ENCODE data around the gene IL16. TPM values are rescaled to one million over a fixed set of nuclear protein-coding genes. Genes with fewer than 3 reads are reported as not detected.

IL16 gene
- total and polyA plus RNA-seq, 4 experiments from 2014 or later = 190 to 400 (median 362) TPM

- Mint-ChIP-seq H3K27ac (no peak overlapping the region), H3K9me3 (peaks cover 0 to 15% (median 9%) of the 10 kb centered on the region in 8 donors), H3K4me1 (no peaks in the 10 kb centered on the region), H3K4me3 (no peak overlapping the region), H3K36me3 (no peaks in the 10 kb centered on the region), H3K27me3 (peaks cover 0 to 1% of the 10 kb centered on the region in 2 donors)
- Histone ChIP-seq H3K4me1 (ENCODE audit: insufficient read depth, low read length) (no peaks in the 10 kb centered on the region), H3K27ac (ENCODE audit: low read depth, low read length) (no peak overlapping the region), H3K4me3 (ENCODE audit: low read length in 2 of 2) (no peak overlapping the region), H3K27me3 (ENCODE audit: insufficient read depth, low read length) (no peaks in the 10 kb centered on the region), H3K9me3 (ENCODE audit: control insufficient read depth in 1 of 2, low read length in 2 of 2) (no peaks in the 10 kb centered on the region), H3K36me3 (ENCODE audit: insufficient read depth, low read length) (no peaks in the 10 kb centered on the region)
- DNase-seq = no peak
- POLR2A ChIA-PET (ENCODE audit: partially characterized antibody) = no interaction called here
- CTCF ChIA-PET (ENCODE audit: partially characterized antibody) = no interaction called here
- intact Hi-C loops (cut with micrococcal nuclease) = no loop called here
These were observed 38.8 kb downstream of the IL16 start for GRCh38 chr15:81235276-81236123.

- H3K36me3 ChIP-seq (ENCODE audit: insufficient read depth, low read length) = no peaks in the 10 kb centered on the region
- ChIA-PET CTCF (ENCODE audit: partially characterized antibody) (no interaction called here), POLR2A (ENCODE audit: partially characterized antibody) (no interaction called here)
- H3K27me3 Mint-ChIP-seq = peaks cover 0 to 1% of the 10 kb centered on the region in 2 donors
- no peak overlapping the region for H3K27ac Mint-ChIP-seq
- intact Hi-C loops (cut with micrococcal nuclease) = no loop called here
- no peaks in the 10 kb centered on the region for H3K4me1 ChIP-seq (ENCODE audit: insufficient read depth, low read length)
- no peak overlapping the region for H3K4me3 ChIP-seq (ENCODE audit: low read length in 2 of 2)
- no peak for DNase-seq
- H3K27me3 ChIP-seq (ENCODE audit: insufficient read depth, low read length) = no peaks in the 10 kb centered on the region
- H3K4me3 Mint-ChIP-seq = no peak overlapping the region
- H3K4me1 Mint-ChIP-seq = no peaks in the 10 kb centered on the region
- H3K9me3 ChIP-seq (ENCODE audit: control insufficient read depth in 1 of 2, low read length in 2 of 2) = no peaks in the 10 kb centered on the region
- H3K9me3 Mint-ChIP-seq = peaks cover 0 to 40% (median 22%) of the 10 kb centered on the region in 8 donors
- H3K27ac ChIP-seq (ENCODE audit: low read depth, low read length) = no peak overlapping the region
- peaks cover 5 to 7% of the 10 kb centered on the region in 2 donors for H3K36me3 Mint-ChIP-seq
These were observed 42.5 kb downstream of the IL16 start for GRCh38 chr15:81239190-81239589.

DNA sequence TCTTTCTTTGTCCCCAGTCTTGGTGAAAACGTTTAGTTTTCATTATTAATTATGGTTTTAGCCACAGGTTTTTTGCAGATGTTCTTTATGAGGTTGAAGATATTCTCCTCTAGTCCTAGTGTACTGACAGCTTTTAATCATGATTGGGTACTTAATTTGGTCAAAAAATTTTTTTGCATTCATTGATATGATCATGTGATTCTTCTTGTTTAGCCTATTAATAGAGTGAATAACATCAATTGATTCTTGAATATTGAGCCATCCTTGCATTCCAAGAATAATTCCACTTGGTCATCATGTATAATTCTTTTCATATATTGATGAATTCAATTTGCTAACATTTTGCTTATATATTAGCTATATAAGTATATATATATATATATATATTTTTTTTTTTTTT lies 46.1 kb downstream of the IL16 start:
- POLR2A ChIA-PET (ENCODE audit: partially characterized antibody) = no interaction called here
- H3K27ac Mint-ChIP-seq = no peak overlapping the region
- no peak overlapping the region for H3K4me3 ChIP-seq (ENCODE audit: low read length in 2 of 2)
- no peak for DNase-seq
- H3K4me3 Mint-ChIP-seq = no peak overlapping the region
- no peaks in the 10 kb centered on the region for H3K4me1 ChIP-seq (ENCODE audit: insufficient read depth, low read length)
- H3K36me3 Mint-ChIP-seq = peaks cover 5 to 8% of the 10 kb centered on the region in 2 donors
- CTCF ChIA-PET (ENCODE audit: partially characterized antibody) = interaction anchor here (2.6 kb wide), 1 partner anchor 23 kb away, joined by 12 read pairs; no protein-coding TSS in a partner anchor
- H3K27ac ChIP-seq (ENCODE audit: low read depth, low read length) = no peak overlapping the region
- H3K27me3 Mint-ChIP-seq = peaks cover 2 to 4% of the 10 kb centered on the region in 2 donors
- no peaks in the 10 kb centered on the region for H3K27me3 ChIP-seq (ENCODE audit: insufficient read depth, low read length)
- no peaks in the 10 kb centered on the region for H3K4me1 Mint-ChIP-seq
- no peaks in the 10 kb centered on the region for H3K36me3 ChIP-seq (ENCODE audit: insufficient read depth, low read length)
- peaks cover 0 to 64% (median 27%) of the 10 kb centered on the region in 8 donors for H3K9me3 Mint-ChIP-seq
- no peaks in the 10 kb centered on the region for H3K9me3 ChIP-seq (ENCODE audit: control insufficient read depth in 1 of 2, low read length in 2 of 2)
- intact Hi-C loops (cut with micrococcal nuclease) = no loop called here

GRCh38 chr15:81244306-81244705 lies 47.6 kb downstream of the IL16 start:
- H3K27me3 ChIP-seq (ENCODE audit: insufficient read depth, low read length) = no peaks in the 10 kb centered on the region
- no peak overlapping the region for H3K4me3 ChIP-seq (ENCODE audit: low read length in 2 of 2)
- intact Hi-C loops (cut with micrococcal nuclease) = no loop called here
- POLR2A ChIA-PET (ENCODE audit: partially characterized antibody) = no interaction called here
- H3K36me3 Mint-ChIP-seq = peaks cover 5 to 8% of the 10 kb centered on the region in 2 donors
- no peak for DNase-seq
- H3K27ac ChIP-seq (ENCODE audit: low read depth, low read length) = no peak overlapping the region
- H3K4me1 Mint-ChIP-seq = no peaks in the 10 kb centered on the region
- peaks cover 2 to 4% of the 10 kb centered on the region in 2 donors for H3K27me3 Mint-ChIP-seq
- H3K9me3 ChIP-seq (ENCODE audit: control insufficient read depth in 1 of 2, low read length in 2 of 2) = no peaks in the 10 kb centered on the region
- no peak overlapping the region for H3K4me3 Mint-ChIP-seq
- H3K36me3 ChIP-seq (ENCODE audit: insufficient read depth, low read length) = no peaks in the 10 kb centered on the region
- peaks cover 0 to 64% (median 27%) of the 10 kb centered on the region in 8 donors for H3K9me3 Mint-ChIP-seq
- H3K4me1 ChIP-seq (ENCODE audit: insufficient read depth, low read length) = no peaks in the 10 kb centered on the region
- no peak overlapping the region for H3K27ac Mint-ChIP-seq
- CTCF ChIA-PET (ENCODE audit: partially characterized antibody) = interaction anchor here (1.1 to 1.2 kb wide), 2 partner anchors 19 to 91 kb away, joined by 3 to 4 read pairs; no protein-coding TSS in a partner anchor

- Mint-ChIP-seq H3K36me3 (no peaks in the 10 kb centered on the region), H3K27me3 (peaks cover 14 to 16% of the 10 kb centered on the region in 2 donors), H3K4me1 (no peaks in the 10 kb centered on the region), H3K27ac (no peak overlapping the region), H3K4me3 (no peak overlapping the region), H3K9me3 (peaks cover 0 to 11% (median under 1%) of the 10 kb centered on the region in 8 donors)
- Histone ChIP-seq H3K27ac (ENCODE audit: low read depth, low read length) (no peak overlapping the region), H3K4me1 (ENCODE audit: insufficient read depth, low read length) (no peaks in the 10 kb centered on the region), H3K27me3 (ENCODE audit: insufficient read depth, low read length) (no peaks in the 10 kb centered on the region), H3K9me3 (ENCODE audit: control insufficient read depth in 1 of 2, low read length in 2 of 2) (no peaks in the 10 kb centered on the region), H3K4me3 (ENCODE audit: low read length in 2 of 2) (no peak overlapping the region), H3K36me3 (ENCODE audit: insufficient read depth, low read length) (no peaks in the 10 kb centered on the region)
- DNase-seq = no peak
- CTCF ChIA-PET (ENCODE audit: partially characterized antibody) = interaction anchor here (6.7 kb wide), 1 partner anchor 14 kb away, joined by 55 read pairs; no protein-coding TSS in a partner anchor
- POLR2A ChIA-PET (ENCODE audit: partially characterized antibody) = no interaction called here
- intact Hi-C loops (cut with micrococcal nuclease) = no loop called here
These were observed 57.2 kb downstream of the IL16 start for GRCh38 chr15:81253846-81254245.

GRCh38 chr15:81254277-81254915 lies 57.7 kb downstream of the IL16 start:
- H3K9me3 ChIP-seq (ENCODE audit: control insufficient read depth in 1 of 2, low read length in 2 of 2) = no peaks in the 10 kb centered on the region
- Mint-ChIP-seq H3K4me3 (no peak overlapping the region), H3K36me3 (no peaks in the 10 kb centered on the region), H3K27ac (no peak overlapping the region), H3K4me1 (no peaks in the 10 kb centered on the region), H3K9me3 (peaks cover 0 to 11% (median under 1%) of the 10 kb centered on the region in 8 donors), H3K27me3 (peaks cover 14 to 18% of the 10 kb centered on the region in 2 donors)
- intact Hi-C loops (cut with micrococcal nuclease) = no loop called here
- ChIA-PET POLR2A (ENCODE audit: partially characterized antibody) (no interaction called here), CTCF (ENCODE audit: partially characterized antibody) (interaction anchor here (1.1 to 6.7 kb wide), 2 partner anchors 10 to 13 kb away, joined by 3 to 55 read pairs; no protein-coding TSS in a partner anchor)
- H3K4me1 ChIP-seq (ENCODE audit: insufficient read depth, low read length) = no peaks in the 10 kb centered on the region
- H3K27ac ChIP-seq (ENCODE audit: low read depth, low read length) = no peak overlapping the region
- no peaks in the 10 kb centered on the region for H3K27me3 ChIP-seq (ENCODE audit: insufficient read depth, low read length)
- no peak overlapping the region for H3K4me3 ChIP-seq (ENCODE audit: low read length in 2 of 2)
- no peak for DNase-seq
- no peaks in the 10 kb centered on the region for H3K36me3 ChIP-seq (ENCODE audit: insufficient read depth, low read length)

- H3K9me3 ChIP-seq (ENCODE audit: control insufficient read depth in 1 of 2, low read length in 2 of 2) = no peaks in the 10 kb centered on the region
- no peaks in the 10 kb centered on the region for H3K36me3 ChIP-seq (ENCODE audit: insufficient read depth, low read length)
- H3K9me3 Mint-ChIP-seq = peaks cover 0 to 11% (median under 1%) of the 10 kb centered on the region in 8 donors
- H3K27me3 Mint-ChIP-seq = peaks cover 14 to 18% of the 10 kb centered on the region in 2 donors
- no peak for DNase-seq
- CTCF ChIA-PET (ENCODE audit: partially characterized antibody) = interaction anchor here (1.1 to 6.7 kb wide), 2 partner anchors 10 to 12 kb away, joined by 3 to 55 read pairs; no protein-coding TSS in a partner anchor
- H3K4me3 Mint-ChIP-seq = no peak overlapping the region
- POLR2A ChIA-PET (ENCODE audit: partially characterized antibody) = no interaction called here
- H3K27ac ChIP-seq (ENCODE audit: low read depth, low read length) = no peak overlapping the region
- no peak overlapping the region for H3K27ac Mint-ChIP-seq
- H3K4me3 ChIP-seq (ENCODE audit: low read length in 2 of 2) = no peak overlapping the region
- H3K27me3 ChIP-seq (ENCODE audit: insufficient read depth, low read length) = no peaks in the 10 kb centered on the region
- no peaks in the 10 kb centered on the region for H3K4me1 ChIP-seq (ENCODE audit: insufficient read depth, low read length)
- no peaks in the 10 kb centered on the region for H3K36me3 Mint-ChIP-seq
- no peaks in the 10 kb centered on the region for H3K4me1 Mint-ChIP-seq
- intact Hi-C loops (cut with micrococcal nuclease) = no loop called here
These were observed 58.2 kb downstream of the IL16 start for GRCh38 chr15:81254916-81255290.

Measured in CD4-positive, alpha-beta memory T cell (primary cell).